Mesenchymal stem cell (in vitro differentiated cells and primary cell): ENCODE data around the gene RNF225.

ENCODE experiments used
- DNase-seq: peaks from one replicate; pipeline ENCODE4 v3.0.0-alpha.2; 2013
- H2AFZ ChIP-seq: one replicate; pipeline ENCODE4 v1.6.1; 2013; ENCODE audit warnings: low read depth, mild to moderate bottlenecking, control low read depth, inconsistent platforms, low read length, moderate library complexity
- H2AK5ac ChIP-seq: 2 replicates; pipeline ENCODE4 v1.6.1; 2013; ENCODE audit warnings: low read length, moderate library complexity, mild to moderate bottlenecking, inconsistent platforms; ENCODE audit not compliant: severe bottlenecking
- H2BK120ac ChIP-seq: one replicate; pipeline ENCODE4 v1.6.1; 2013; ENCODE audit warnings: low read depth, mild to moderate bottlenecking, inconsistent platforms, low read length, moderate library complexity
- H2BK12ac ChIP-seq, 2 experiments: one replicate each; pipeline ENCODE4 v1.6.1; 2013; ENCODE audit warnings: inconsistent platforms in 2 of 2, low read length in 2 of 2, mild to moderate bottlenecking in 2 of 2, moderate library complexity in 2 of 2, control low read depth in 1 of 2
- H2BK15ac ChIP-seq: one replicate; pipeline ENCODE4 v1.6.1; 2013; ENCODE audit warnings: mild to moderate bottlenecking, low read depth, inconsistent platforms; ENCODE audit not compliant: poor library complexity, severe bottlenecking
- H2BK5ac ChIP-seq: 2 replicates; pipeline ENCODE4 v1.6.1; 2013; ENCODE audit warnings: low read depth, mild to moderate bottlenecking, low read length, control low read depth, inconsistent platforms; ENCODE audit not compliant: poor library complexity, severe bottlenecking
- H3K14ac ChIP-seq, 2 experiments: one replicate each; pipeline ENCODE4 v1.6.1; 2013; ENCODE audit warnings: inconsistent platforms in 2 of 2, low read length in 2 of 2, control low read depth in 1 of 2, mild to moderate bottlenecking in 1 of 2, moderate library complexity in 1 of 2
- H3K18ac ChIP-seq, 2 experiments: one replicate each; pipeline ENCODE4 v1.6.1; 2013; ENCODE audit warnings: inconsistent platforms in 2 of 2, low read length in 2 of 2, control low read depth in 1 of 2, low read depth in 1 of 2, mild to moderate bottlenecking in 1 of 2
- H3K23ac ChIP-seq, 2 experiments: one replicate each; pipeline ENCODE4 v1.6.1; 2013; ENCODE audit warnings: inconsistent platforms in 2 of 2, low read length in 2 of 2, mild to moderate bottlenecking in 2 of 2, moderate library complexity in 2 of 2, control low read depth in 1 of 2
- H3K27ac ChIP-seq: 2 replicates; pipeline ENCODE4 v1.5.1; 2013; ENCODE audit warnings: mild to moderate bottlenecking, moderate library complexity, low read length, control low read depth, inconsistent platforms; ENCODE audit not compliant: poor library complexity, severe bottlenecking
- H3K27me3 ChIP-seq, 2 experiments: 2 replicates each; pipeline versions ENCODE4 v1.6.1 to v1.7.0; 2013; ENCODE audit warnings: low read length in 2 of 2, mild to moderate bottlenecking in 2 of 2, moderate library complexity in 2 of 2, control low read depth in 1 of 2, inconsistent platforms in 1 of 2; ENCODE audit not compliant: control insufficient read depth in 1 of 2, insufficient read depth in 1 of 2
- H3K36me3 ChIP-seq, 2 experiments: 2 replicates each; pipeline versions ENCODE4 v1.6.1 to v1.7.0; 2013; ENCODE audit warnings: low read length in 2 of 2, control low read depth in 1 of 2, inconsistent platforms in 1 of 2, low read depth in 1 of 2, mild to moderate bottlenecking in 1 of 2; ENCODE audit not compliant: insufficient read depth in 2 of 2, control insufficient read depth in 1 of 2
- H3K4ac ChIP-seq, 2 experiments: one replicate each; pipeline ENCODE4 v1.6.1; 2013; ENCODE audit warnings: inconsistent platforms in 2 of 2, low read length in 2 of 2, mild to moderate bottlenecking in 2 of 2, moderate library complexity in 2 of 2, control low read depth in 1 of 2, low read depth in 1 of 2
- H3K4me1 ChIP-seq: 2 replicates; pipeline ENCODE4 v1.6.1; 2013; ENCODE audit warnings: low read depth, low read length, control low read depth; ENCODE audit not compliant: control insufficient read depth, insufficient read depth
- H3K4me2 ChIP-seq: 2 replicates; pipeline ENCODE4 v1.6.1; 2013; ENCODE audit warnings: low read length, mild to moderate bottlenecking, inconsistent platforms; ENCODE audit not compliant: poor library complexity, severe bottlenecking
- H3K4me3 ChIP-seq, 2 experiments: 2 replicates each; pipeline versions ENCODE4 v1.5.1 to v1.7.0; 2013; ENCODE audit warnings: low read length in 2 of 2, mild to moderate bottlenecking in 2 of 2, control low read depth in 1 of 2, low read depth in 1 of 2; ENCODE audit not compliant: insufficient read depth in 1 of 2
- H3K79me1 ChIP-seq: replicated peaks from 2 replicates; pipeline ENCODE4 v1.6.1; 2013; ENCODE audit warnings: mild to moderate bottlenecking, control low read depth, low read length, inconsistent platforms; ENCODE audit not compliant: poor library complexity, severe bottlenecking
- H3K9ac ChIP-seq: 2 replicates; pipeline ENCODE4 v1.7.0; 2013; ENCODE audit warnings: mild to moderate bottlenecking, low read length, moderate library complexity
- H3K9me3 ChIP-seq: 2 replicates; pipeline ENCODE4 v1.7.0; 2013; ENCODE audit warnings: mild to moderate bottlenecking, low read length; ENCODE audit not compliant: control insufficient read depth
- H4K8ac ChIP-seq: one replicate; pipeline ENCODE4 v1.6.1; 2013; ENCODE audit warnings: inconsistent platforms, mild to moderate bottlenecking, low read length, moderate library complexity
- H4K91ac ChIP-seq: one replicate; pipeline ENCODE4 v1.6.1; 2013; ENCODE audit warnings: mild to moderate bottlenecking, low read length, inconsistent platforms
- WGBS: methylation state at CpG from one replicate; pipeline ENCODE4 v1.1.7; 2013; ENCODE audit warnings: mixed read lengths; 5-methylcytosine and 5-hydroxymethylcytosine counted together

RNF225 gene

DNA sequence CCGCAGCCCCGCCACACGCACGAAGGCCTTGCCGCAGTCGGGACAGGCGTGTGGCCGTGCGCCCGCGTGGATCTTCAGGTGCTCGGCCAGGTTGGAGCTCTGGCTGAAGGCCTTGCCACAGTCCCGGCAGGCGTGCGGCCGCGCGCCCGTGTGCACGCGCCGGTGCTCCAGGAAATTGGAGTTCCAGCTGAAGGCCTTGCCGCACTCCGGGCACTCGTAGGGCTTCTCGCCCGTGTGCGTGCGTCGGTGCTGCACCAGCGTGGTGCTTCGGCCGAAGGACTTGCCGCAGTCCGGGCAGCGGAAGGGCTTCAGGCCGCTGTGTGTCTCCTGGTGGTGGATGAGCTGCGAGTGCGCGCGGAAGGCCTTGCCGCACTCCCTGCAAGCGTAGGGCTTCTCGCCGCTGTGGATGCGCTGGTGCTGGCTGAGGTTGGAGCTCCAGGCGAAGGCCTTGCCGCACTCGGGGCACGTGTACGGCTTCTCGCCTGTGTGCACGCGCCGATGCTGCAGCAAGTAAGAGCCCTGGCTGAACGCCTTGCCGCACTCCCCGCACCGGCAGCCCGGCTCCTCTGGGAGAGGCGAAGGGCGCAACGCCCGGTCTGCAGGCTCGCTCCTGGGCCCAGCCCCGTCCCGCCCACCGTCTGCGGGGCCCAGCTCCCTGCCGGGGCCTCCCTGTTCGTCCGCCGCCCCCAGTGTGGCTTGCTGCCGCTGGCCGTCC is 38.5 kb upstream of the RNF225 start:
- Histone ChIP-seq H3K14ac (no peak overlapping the region), H3K4me1 (peaks cover 11% of the 10 kb centered on the region), H3K23ac (no peak overlapping the region), H3K18ac (no peak overlapping the region), H2AK5ac (no peak overlapping the region), H4K8ac (no peak overlapping the region), H2BK5ac (no peak overlapping the region), H3K4me2 (no peak overlapping the region), H3K4me3 (peak overlapping the region in 1 of 2 experiments; percentile 55), H3K9me3 (no peaks in the 10 kb centered on the region), H4K91ac (peak overlapping the region; percentile 12), H2BK15ac (no peak overlapping the region), H3K36me3 (peaks cover 10 to 40% of the 10 kb centered on the region in 2 experiments), H3K9ac (no peak overlapping the region), H3K79me1 (peaks cover 9% of the 10 kb centered on the region), H3K27ac (no peak overlapping the region), H2AFZ (no peak overlapping the region), H3K27me3 (peaks cover 0 to 24% of the 10 kb centered on the region in 2 experiments), H2BK120ac (no peak overlapping the region), H3K4ac (no peak overlapping the region), H2BK12ac (no peak overlapping the region)
- WGBS: 94% methylated on average over 75 of the region's 75 CpGs
- no peak for DNase-seq

DNA sequence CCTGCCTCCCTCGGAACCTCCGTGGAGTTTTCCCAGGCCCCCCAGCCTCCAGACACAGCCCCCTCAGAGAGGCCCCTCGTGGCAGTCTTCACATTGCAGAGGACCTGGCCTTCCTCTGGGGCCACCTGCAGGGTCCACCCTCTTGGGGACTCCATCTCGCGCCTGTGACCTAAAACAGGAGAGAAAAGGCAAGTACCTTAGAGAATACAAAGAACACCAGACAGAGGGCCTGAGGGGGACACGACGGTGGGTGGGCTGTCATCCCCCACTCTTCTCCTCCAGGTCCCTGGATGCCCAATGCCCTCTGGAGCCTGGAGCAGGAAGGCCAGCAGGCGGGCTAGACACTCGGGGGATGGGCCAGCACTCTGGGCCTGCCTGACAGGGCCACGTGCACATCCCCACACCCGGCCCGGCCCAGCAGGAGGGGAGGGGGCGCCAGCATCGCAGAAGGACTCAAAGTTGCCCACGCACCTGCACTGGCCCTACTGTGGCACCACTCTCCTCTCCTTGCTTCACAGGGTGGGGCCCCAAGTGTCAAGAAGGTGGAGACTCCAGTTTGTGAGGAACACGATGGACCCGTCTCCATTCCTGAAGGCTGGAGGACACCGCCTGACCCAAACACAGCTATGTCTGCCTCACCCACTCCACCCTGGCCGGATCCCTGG is 37.8 kb upstream of the RNF225 start:
- H2AFZ ChIP-seq: no peak overlapping the region
- H4K91ac ChIP-seq: peak overlapping the region; percentile 45
- H3K79me1 ChIP-seq: peaks cover 5% of the 10 kb centered on the region
- no peak overlapping the region for H2BK5ac ChIP-seq
- H3K4me2 ChIP-seq: no peak overlapping the region
- no peak overlapping the region for H2BK120ac ChIP-seq
- no peak overlapping the region for H4K8ac ChIP-seq
- WGBS: 79% methylated on average over 19 of the region's 19 CpGs
- no peak overlapping the region for H2AK5ac ChIP-seq
- peaks cover 11% of the 10 kb centered on the region for H3K4me1 ChIP-seq
- H2BK12ac ChIP-seq: no peak overlapping the region
- H3K4ac ChIP-seq: no peak overlapping the region
- no peak overlapping the region for H3K23ac ChIP-seq
- H3K18ac ChIP-seq: no peak overlapping the region
- no peak overlapping the region for H3K14ac ChIP-seq
- H3K4me3 ChIP-seq: no peak overlapping the region
- H3K9me3 ChIP-seq: no peaks in the 10 kb centered on the region
- no peak overlapping the region for H2BK15ac ChIP-seq
- no peak for DNase-seq
- no peak overlapping the region for H3K9ac ChIP-seq
- H3K27ac ChIP-seq: no peak overlapping the region
- H3K36me3 ChIP-seq: peaks cover 10 to 33% of the 10 kb centered on the region in 2 experiments
- peaks cover 0 to 24% of the 10 kb centered on the region in 2 experiments for H3K27me3 ChIP-seq

DNA sequence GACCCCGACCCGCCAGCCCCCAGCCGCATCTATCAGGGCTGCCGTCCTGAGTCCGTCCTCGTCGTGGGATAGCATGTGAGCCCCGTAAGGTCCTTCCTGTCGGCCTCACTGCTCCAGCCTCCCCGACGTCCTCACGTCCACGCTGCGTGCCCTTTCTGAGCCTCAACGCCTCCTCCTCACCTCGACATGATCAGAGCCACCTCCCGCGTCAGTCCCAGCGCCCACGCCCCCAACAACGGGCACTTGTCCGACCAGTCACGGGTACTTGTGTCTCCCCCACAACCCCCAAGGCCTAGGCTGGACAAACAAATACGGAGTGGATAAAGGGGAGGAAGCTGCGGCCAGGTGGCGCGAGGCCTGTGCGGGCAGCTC is 33.6 kb upstream of the RNF225 start:
- peaks cover 0 to 10% of the 10 kb centered on the region in 2 experiments for H3K36me3 ChIP-seq
- no peak for DNase-seq
- peak overlapping the region; percentile 58 for H3K4me2 ChIP-seq
- H2BK12ac ChIP-seq: no peak overlapping the region
- peak overlapping the region; percentile 94 for H4K91ac ChIP-seq
- H3K18ac ChIP-seq: peak overlapping the region; percentile 60 to 91
- H3K4me3 ChIP-seq: peak overlapping the region; percentile 67 to 97
- H3K4me1 ChIP-seq: peaks cover 11% of the 10 kb centered on the region
- peak overlapping the region; percentile 68 for H2AFZ ChIP-seq
- no peak overlapping the region for H3K23ac ChIP-seq
- peak overlapping the region; percentile 67 for H2BK5ac ChIP-seq
- peak overlapping the region; percentile 71 to 90 for H3K4ac ChIP-seq
- no peaks in the 10 kb centered on the region for H3K9me3 ChIP-seq
- peak overlapping the region; percentile 99 for H3K9ac ChIP-seq
- peak overlapping the region in 1 of 2 experiments; percentile 93 for H3K14ac ChIP-seq
- 10% methylated on average over 27 of the region's 28 CpGs for WGBS
- peak overlapping the region; percentile 78 for H2AK5ac ChIP-seq
- H3K27ac ChIP-seq: peak overlapping the region; percentile 84
- no peak overlapping the region for H2BK15ac ChIP-seq
- H4K8ac ChIP-seq: peak overlapping the region; percentile 100
- peak overlapping the region; percentile 94 for H2BK120ac ChIP-seq
- peaks cover 2% of the 10 kb centered on the region for H3K79me1 ChIP-seq
- peaks cover 0 to 8% of the 10 kb centered on the region in 2 experiments for H3K27me3 ChIP-seq

DNA sequence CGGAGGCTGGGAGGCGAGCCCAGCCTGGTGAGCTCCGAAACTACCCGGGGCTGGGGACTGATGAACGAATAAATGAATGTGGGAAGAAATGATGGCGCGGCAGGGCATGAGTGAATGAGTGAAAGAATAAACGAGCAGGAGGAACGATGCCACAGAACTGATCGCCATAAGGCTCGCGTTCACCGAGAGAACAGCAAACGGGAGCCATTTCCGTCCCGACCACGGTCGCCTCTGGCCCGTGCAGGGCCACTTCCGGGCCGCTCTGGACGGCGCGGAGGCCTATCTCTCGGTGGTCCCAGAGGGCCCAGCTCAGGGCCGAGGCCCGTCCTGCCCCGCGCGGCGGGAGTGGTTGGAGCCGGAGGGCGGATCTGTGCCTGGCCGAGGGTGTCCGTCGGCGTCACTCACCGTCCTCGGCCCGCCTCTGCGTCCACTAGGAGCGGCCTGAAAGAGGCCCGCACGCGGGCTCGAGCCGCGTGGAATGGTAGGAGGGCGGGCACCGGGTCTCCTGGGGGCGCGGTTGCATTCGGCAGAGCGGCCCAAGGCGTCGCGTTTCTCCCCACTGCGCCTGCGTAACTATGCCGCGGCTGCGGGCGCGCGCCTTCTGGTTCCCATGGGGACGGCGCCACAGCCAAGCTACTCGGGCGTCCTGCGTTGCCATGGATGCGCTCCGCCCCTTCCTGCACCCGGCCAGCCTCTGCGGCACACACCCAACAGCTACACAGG is 33.0 kb upstream of the RNF225 start, which contains the start of gene ZNF497:
Gene ZNF497, minus strand, starts transcription at position 480 of the 723 bp plus-strand sequence. CDS start 5,116 bp downstream, outside the sequence.
- Histone ChIP-seq H3K4me3 (peak within 1 kb of the TSS; percentile 67 to 97), H4K91ac (peak within 1 kb of the TSS; percentile 94), H4K8ac (peak within 1 kb of the TSS; percentile 100), H3K4me2 (peak within 1 kb of the TSS; percentile 58), H3K9me3 (no peaks in the 10 kb centered on the region), H2BK15ac (peak within 1 kb of the TSS; percentile 96), H3K36me3 (peaks cover 0 to 14% of the 10 kb centered on the region in 2 experiments), H3K27me3 (peaks cover 0 to 5% of the 10 kb centered on the region in 2 experiments), H2BK120ac (peak within 1 kb of the TSS; percentile 94), H2BK5ac (peak within 1 kb of the TSS; percentile 67), H3K23ac (no peak within 1 kb of the TSS), H2AK5ac (peak within 1 kb of the TSS; percentile 78), H3K14ac (peak within 1 kb of the TSS in 1 of 2 experiments; percentile 93), H2BK12ac (no peak within 1 kb of the TSS), H3K27ac (peak within 1 kb of the TSS; percentile 84), H3K4me1 (peaks cover 11% of the 10 kb centered on the region), H2AFZ (peak within 1 kb of the TSS; percentile 74), H3K18ac (peak within 1 kb of the TSS; percentile 60 to 91), H3K9ac (peak within 1 kb of the TSS; percentile 99), H3K79me1 (peaks cover 2% of the 10 kb centered on the region), H3K4ac (peak within 1 kb of the TSS; percentile 71 to 90)
- peak; percentile 97 for DNase-seq
- WGBS: under 1% methylated on average over 52 of the region's 74 CpGs
